ENCODE data around the gene DNAJC12. TPM values are rescaled to one million over a fixed set of nuclear protein-coding genes. Genes with fewer than 3 reads are reported as not detected.

The DNAJC12 gene
- total RNA-seq (2022; extraction: Qiagen RNA extraction; ENCODE audit: low read depth): 49.3 to 85.7 TPM (median 60.1 TPM) in 5 replicates

GRCh38 chr10:67837541-67838314 is at the start of gene DNAJC12:
DNAJC12 (minus strand) TSS chr10:67838188; CDS start chr10:67838011, 177 bp downstream.

GRCh38 chr10:67884313-67884841 is 46.4 kb upstream of the DNAJC12 start, which contains the start of gene SIRT1:
SIRT1 (plus strand) TSS chr10:67884656; CDS start chr10:67884722, 66 bp downstream.

Other genes with a start within 250 kb of the DNAJC12 start
- gene CTNNA3, start 142.0 kb downstream of the DNAJC12 start, total RNA-seq (2022; extraction: Qiagen RNA extraction; ENCODE audit: low read depth): not detected in 5 replicates
- 16.9 to 26.2 TPM (median 20.8 TPM) in 5 replicates for gene SIRT1, start 46.5 kb upstream of the DNAJC12 start, total RNA-seq (2022; extraction: Qiagen RNA extraction; ENCODE audit: low read depth)
- 28.1 to 41.3 TPM (median 37.2 TPM) in 5 replicates for gene HERC4, start 237.1 kb upstream of the DNAJC12 start, total RNA-seq (2022; extraction: Qiagen RNA extraction; ENCODE audit: low read depth)